Esophagus (tissue), 2 donors: ENCODE measurements around the gene AMZ2. TPM values are rescaled to one million over a fixed set of nuclear protein-coding genes. Genes with fewer than 3 reads are reported as not detected.

Experiments
- H3K27ac ChIP-seq, 2 donors: one replicate each; pipeline ENCODE4 v1.5.1; 2013; ENCODE audit warnings: low read depth in 2 of 2, mild to moderate bottlenecking in 2 of 2, inconsistent platforms in 1 of 2, low read length in 1 of 2, moderate library complexity in 1 of 2
- H3K27me3 ChIP-seq, 2 donors: one replicate each; pipeline ENCODE4 v1.6.1; 2013; ENCODE audit warnings: low read length in 2 of 2, control low read depth in 1 of 2, mild to moderate bottlenecking in 1 of 2; ENCODE audit not compliant: insufficient read depth in 2 of 2, control insufficient read depth in 1 of 2
- H3K36me3 ChIP-seq, 2 donors: one replicate each; pipeline ENCODE4 v1.6.1; 2013; ENCODE audit warnings: low read length in 1 of 2; ENCODE audit not compliant: control insufficient read depth in 2 of 2, insufficient read depth in 2 of 2
- H3K4me1 ChIP-seq, 2 donors: one replicate each; pipeline ENCODE4 v1.6.1; 2013; ENCODE audit warnings: low read length in 1 of 2; ENCODE audit not compliant: control insufficient read depth in 2 of 2, insufficient read depth in 2 of 2
- H3K4me3 ChIP-seq, 2 donors: one replicate each; pipeline ENCODE4 v1.5.1; 2013; ENCODE audit warnings: low read length in 2 of 2, mild to moderate bottlenecking in 2 of 2, low read depth in 1 of 2, moderate library complexity in 1 of 2
- H3K9me3 ChIP-seq, 2 donors: one replicate each; pipeline ENCODE4 v1.6.1; 2013; ENCODE audit warnings: mild to moderate bottlenecking in 2 of 2, low read depth in 1 of 2, low read length in 1 of 2, moderate library complexity in 1 of 2; ENCODE audit not compliant: control insufficient read depth in 2 of 2, insufficient read depth in 1 of 2
- WGBS, 2 donors: extraction: QIAGEN DNeasy Blood & Tissue Kit; methylation state at CpG; one replicate each; pipeline ENCODE4 v1.1.7; 2013; 5-methylcytosine and 5-hydroxymethylcytosine counted together
- polyA plus RNA-seq, 2 donors: library from polyadenylated mRNA; stranded (reverse); fragments of 200-250 nt; gene quantifications; one replicate each; pipeline ENCODE4 v1.2.3, GENCODE V29; 2013
- donor health status: healthy with polysubstance abuse.
- donor health status: Bipolar disorder and iron deficiency.

AMZ2 gene
- polyA plus RNA-seq, 2 donors = 32.2 to 37.7 TPM

DNA sequence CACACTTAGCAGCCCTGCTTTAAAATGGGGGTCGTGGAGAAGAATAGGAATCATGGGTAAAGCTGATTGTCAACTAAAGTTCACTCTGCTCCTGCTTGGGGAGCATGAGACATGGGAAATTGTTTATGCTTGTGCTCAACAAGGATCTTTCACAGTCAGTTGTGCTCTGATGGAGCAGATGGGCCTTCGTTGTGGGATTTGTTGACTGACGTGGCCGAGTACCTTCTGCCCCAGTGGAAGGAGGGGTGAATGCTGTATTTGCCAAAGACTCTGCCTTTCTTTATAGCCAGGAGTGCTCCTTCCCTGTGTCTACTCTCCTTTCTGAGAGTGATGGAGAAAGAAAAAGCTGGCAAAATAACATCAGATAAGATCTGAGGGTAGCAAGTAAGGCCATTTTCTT, 54.8 kb downstream of the AMZ2 start:
- no peaks in the 10 kb centered on the region for H3K4me1 ChIP-seq
- no peak overlapping the region for H3K4me3 ChIP-seq
- 54 to 77% methylated on average over 4 of the region's 4 CpGs for WGBS, 2 donors
- H3K9me3 ChIP-seq = no peaks in the 10 kb centered on the region
- H3K27me3 ChIP-seq = no peaks in the 10 kb centered on the region
- H3K36me3 ChIP-seq = no peaks in the 10 kb centered on the region
- no peak overlapping the region for H3K27ac ChIP-seq

DNA sequence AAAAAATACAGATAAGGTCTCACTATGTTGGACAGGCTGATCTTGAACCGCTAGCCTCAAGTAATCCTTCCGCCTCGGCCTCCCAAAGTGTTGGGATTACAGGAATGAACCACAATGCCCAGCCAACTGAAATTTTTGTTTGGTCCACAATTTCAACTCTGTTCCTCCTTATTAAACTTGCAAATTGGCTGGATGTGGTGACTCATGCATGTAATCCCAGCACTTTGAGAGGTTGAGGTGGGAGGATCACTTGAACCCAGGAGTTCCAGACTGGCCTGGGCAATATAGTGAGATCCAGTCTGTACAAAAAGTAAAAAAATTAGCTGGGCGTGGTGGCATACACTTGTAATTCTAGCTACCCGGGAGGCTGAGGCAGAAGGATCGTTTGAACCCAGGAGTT, 56.9 kb downstream of the AMZ2 start:
- H3K4me3 ChIP-seq = no peak overlapping the region
- H3K36me3 ChIP-seq = no peaks in the 10 kb centered on the region
- no peaks in the 10 kb centered on the region for H3K9me3 ChIP-seq
- H3K27ac ChIP-seq = peak overlapping the region in 1 of 2 donors; percentile 63
- no peaks in the 10 kb centered on the region for H3K27me3 ChIP-seq
- H3K4me1 ChIP-seq = no peaks in the 10 kb centered on the region
- WGBS, 2 donors = 87 to 91% methylated on average over 6 of the region's 6 CpGs

DNA sequence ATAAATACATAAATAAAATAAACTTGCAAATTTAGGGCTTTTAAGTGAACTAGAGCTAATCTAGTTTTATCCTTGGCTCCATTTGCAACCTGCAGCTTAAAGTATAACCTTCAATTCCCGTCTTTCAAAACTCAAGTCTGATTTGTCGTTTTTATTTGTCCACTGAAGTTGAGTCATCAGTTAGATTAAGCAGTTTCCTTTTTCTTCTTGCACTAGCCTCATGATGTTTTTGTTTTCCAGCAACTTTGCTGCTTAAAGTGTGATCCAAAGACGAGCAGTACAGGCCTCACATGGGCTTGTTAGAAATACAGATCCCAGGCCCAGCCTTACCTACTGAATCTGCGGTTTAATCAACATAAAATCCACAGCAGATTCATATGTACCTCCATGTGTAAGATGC, 57.3 kb downstream of the AMZ2 start:
- Histone ChIP-seq H3K4me1 (no peaks in the 10 kb centered on the region), H3K27me3 (no peaks in the 10 kb centered on the region), H3K4me3 (no peak overlapping the region), H3K36me3 (no peaks in the 10 kb centered on the region), H3K9me3 (no peaks in the 10 kb centered on the region), H3K27ac (peak overlapping the region; percentile 10 to 63)
- WGBS, 2 donors = 61% methylated on average over 4 of the region's 4 CpGs

Other genes starting within 250 kb of the AMZ2 start
- gene KPNA2, start 212.3 kb upstream of the AMZ2 start, polyA plus RNA-seq = 10 to 100 TPM; 16.1 to 49.4 TPM
- 1 to 10 TPM; 4.0 to 9.7 TPM for gene SLC16A6, start 43.1 kb downstream of the AMZ2 start, polyA plus RNA-seq
- gene ARSG, start 43.5 kb downstream of the AMZ2 start, polyA plus RNA-seq = 1 to 10 TPM; 2.8 to 3.5 TPM
- gene WIPI1, start 209.5 kb downstream of the AMZ2 start, polyA plus RNA-seq = 10 to 100 TPM; 10.8 to 22.4 TPM